Measurements from ENCODE around the gene SEMA4C. TPM values are rescaled to one million over a fixed set of nuclear protein-coding genes. Genes with fewer than 3 reads are reported as not detected.

SEMA4C gene
- total RNA-seq, 1 donor from 2014 or later: 24.8 TPM

DNA sequence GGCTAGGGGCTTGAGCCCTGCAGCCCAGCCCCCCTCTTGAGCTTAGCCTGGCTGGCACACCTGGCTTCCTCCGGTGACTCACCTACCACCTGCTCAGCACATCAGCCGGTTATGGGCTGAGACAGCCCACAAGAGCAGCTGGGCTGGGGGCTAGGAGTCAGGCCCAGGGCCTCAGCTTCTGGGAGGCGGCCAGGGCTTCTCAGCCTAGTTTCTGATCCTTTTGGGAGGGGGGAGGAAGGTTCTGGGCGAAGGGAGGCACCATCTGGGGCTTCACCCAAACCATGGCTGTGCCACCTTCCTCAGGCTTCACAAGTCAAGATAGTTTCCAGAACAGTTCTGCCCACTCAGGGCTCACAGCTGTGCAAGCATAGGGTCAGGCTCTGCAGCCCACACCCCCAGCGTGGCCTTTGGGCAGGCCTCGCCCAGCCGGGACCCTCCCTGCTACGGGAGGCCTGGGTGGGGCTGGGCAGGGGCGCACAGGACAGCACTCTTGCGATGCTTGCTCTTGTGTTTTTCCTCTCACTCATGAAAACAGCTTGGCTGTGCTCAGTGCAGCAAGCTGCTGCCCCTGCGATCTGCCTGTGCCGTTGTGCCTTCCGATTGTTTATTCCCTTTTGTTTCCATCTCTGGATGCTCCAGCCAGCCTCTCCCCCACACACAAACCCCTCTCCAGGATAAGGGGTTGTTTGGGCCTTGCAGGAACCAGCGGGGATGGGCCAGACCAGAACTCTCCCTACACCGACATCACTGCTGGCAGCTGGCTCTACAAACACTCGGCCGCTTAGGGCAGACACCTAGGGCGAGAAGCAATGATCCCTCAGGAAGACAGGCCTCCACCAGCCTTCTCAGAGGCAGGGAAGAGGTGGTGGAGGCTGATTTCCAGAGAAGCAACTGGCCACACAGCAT is 26.1 kb upstream of the SEMA4C start:
- peaks cover 25% of the 10 kb centered on the region for H3K4me1 Mint-ChIP-seq (ENCODE audit: low read depth)
- TF ChIP-seq, protein P1, sequence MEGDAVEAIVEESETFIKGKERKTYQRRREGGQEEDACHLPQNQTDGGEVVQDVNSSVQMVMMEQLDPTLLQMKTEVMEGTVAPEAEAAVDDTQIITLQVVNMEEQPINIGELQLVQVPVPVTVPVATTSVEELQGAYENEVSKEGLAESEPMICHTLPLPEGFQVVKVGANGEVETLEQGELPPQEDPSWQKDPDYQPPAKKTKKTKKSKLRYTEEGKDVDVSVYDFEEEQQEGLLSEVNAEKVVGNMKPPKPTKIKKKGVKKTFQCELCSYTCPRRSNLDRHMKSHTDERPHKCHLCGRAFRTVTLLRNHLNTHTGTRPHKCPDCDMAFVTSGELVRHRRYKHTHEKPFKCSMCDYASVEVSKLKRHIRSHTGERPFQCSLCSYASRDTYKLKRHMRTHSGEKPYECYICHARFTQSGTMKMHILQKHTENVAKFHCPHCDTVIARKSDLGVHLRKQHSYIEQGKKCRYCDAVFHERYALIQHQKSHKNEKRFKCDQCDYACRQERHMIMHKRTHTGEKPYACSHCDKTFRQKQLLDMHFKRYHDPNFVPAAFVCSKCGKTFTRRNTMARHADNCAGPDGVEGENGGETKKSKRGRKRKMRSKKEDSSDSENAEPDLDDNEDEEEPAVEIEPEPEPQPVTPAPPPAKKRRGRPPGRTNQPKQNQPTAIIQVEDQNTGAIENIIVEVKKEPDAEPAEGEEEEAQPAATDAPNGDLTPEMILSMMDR (IDR thresholded peaks at IDR 0.05): no peak
- no peaks in the 10 kb centered on the region for H3K27me3 Mint-ChIP-seq (ENCODE audit: low read depth)
- DNase-seq (ENCODE audit: low spot score): no peak
- no peaks in the 10 kb centered on the region for H3K9me3 Mint-ChIP-seq (ENCODE audit: low read depth)
- no peak overlapping the region for H3K4me3 Mint-ChIP-seq (ENCODE audit: unreplicated experiment)
- H3K27ac Mint-ChIP-seq (ENCODE audit: unreplicated experiment): peak overlapping the region; percentile 33
- no peaks in the 10 kb centered on the region for H3K36me3 Mint-ChIP-seq (ENCODE audit: low read depth)

DNA sequence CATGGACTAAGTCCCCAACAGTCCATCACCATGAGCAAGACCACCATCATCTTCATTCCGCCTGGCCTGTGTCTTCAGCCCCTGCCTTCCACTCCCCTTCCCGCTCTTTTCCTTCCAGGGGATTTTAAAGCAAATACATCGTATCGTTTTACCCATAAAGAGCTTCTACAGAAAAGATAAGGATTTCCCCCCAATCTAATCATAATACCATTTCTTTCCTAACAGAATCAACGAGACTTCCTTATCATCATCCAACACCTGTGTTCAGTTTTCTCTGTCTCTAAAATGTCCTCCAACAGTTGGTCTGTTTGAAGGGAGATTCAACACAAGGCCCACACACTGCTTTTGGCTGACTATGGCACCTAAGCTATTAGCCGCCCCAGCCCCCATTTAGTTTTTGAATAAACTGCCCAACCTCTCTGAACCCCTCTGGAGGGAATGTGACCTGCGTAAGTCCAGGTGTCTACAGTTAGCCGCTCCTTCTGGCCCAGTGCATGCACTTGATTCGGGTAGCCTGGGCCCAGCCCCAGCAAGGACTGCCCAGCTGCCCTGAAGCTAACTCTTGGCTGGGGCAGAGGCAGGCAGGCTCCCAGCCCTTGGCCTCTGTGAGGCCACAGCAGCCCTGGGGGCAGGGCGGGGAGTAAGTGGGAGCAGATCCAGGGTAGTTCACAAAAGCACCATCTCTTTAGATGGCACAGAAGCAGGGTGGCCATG is 25.3 kb upstream of the SEMA4C start:
- H3K27me3 Mint-ChIP-seq (ENCODE audit: low read depth): no peaks in the 10 kb centered on the region
- peaks cover 31% of the 10 kb centered on the region for H3K4me1 Mint-ChIP-seq (ENCODE audit: low read depth)
- H3K27ac Mint-ChIP-seq (ENCODE audit: unreplicated experiment): no peak overlapping the region
- no peaks in the 10 kb centered on the region for H3K9me3 Mint-ChIP-seq (ENCODE audit: low read depth)
- H3K4me3 Mint-ChIP-seq (ENCODE audit: unreplicated experiment): no peak overlapping the region
- no peaks in the 10 kb centered on the region for H3K36me3 Mint-ChIP-seq (ENCODE audit: low read depth)
- DNase-seq (ENCODE audit: low spot score): no peak
- TF ChIP-seq, protein P1 (IDR thresholded peaks at IDR 0.05): no peak

DNA sequence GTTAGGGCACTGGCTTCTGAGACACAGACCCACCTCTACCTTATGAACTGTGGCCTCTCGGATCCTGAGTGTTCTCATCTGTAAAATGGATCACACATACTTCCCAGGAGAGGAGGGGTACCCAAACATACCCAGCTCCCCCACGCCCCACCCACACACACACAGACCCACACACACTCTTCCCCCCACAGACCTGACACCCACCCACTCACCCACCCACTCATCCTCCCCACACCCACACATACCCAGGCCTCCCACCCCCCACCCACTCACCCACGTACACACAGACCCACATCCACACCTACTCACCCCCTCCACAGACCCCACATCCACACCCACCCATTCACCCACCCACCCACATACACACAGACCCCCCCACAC is 24.3 kb upstream of the SEMA4C start:
- Mint-ChIP-seq H3K36me3 (ENCODE audit: low read depth) (no peaks in the 10 kb centered on the region), H3K27me3 (ENCODE audit: low read depth) (no peaks in the 10 kb centered on the region), H3K27ac (ENCODE audit: unreplicated experiment) (no peak overlapping the region), H3K9me3 (ENCODE audit: low read depth) (no peaks in the 10 kb centered on the region), H3K4me1 (ENCODE audit: low read depth) (peaks cover 31% of the 10 kb centered on the region), H3K4me3 (ENCODE audit: unreplicated experiment) (no peak overlapping the region)
- no peak for DNase-seq (ENCODE audit: low spot score)
- TF ChIP-seq, protein P1 (IDR thresholded peaks at IDR 0.05): no peak

DNA sequence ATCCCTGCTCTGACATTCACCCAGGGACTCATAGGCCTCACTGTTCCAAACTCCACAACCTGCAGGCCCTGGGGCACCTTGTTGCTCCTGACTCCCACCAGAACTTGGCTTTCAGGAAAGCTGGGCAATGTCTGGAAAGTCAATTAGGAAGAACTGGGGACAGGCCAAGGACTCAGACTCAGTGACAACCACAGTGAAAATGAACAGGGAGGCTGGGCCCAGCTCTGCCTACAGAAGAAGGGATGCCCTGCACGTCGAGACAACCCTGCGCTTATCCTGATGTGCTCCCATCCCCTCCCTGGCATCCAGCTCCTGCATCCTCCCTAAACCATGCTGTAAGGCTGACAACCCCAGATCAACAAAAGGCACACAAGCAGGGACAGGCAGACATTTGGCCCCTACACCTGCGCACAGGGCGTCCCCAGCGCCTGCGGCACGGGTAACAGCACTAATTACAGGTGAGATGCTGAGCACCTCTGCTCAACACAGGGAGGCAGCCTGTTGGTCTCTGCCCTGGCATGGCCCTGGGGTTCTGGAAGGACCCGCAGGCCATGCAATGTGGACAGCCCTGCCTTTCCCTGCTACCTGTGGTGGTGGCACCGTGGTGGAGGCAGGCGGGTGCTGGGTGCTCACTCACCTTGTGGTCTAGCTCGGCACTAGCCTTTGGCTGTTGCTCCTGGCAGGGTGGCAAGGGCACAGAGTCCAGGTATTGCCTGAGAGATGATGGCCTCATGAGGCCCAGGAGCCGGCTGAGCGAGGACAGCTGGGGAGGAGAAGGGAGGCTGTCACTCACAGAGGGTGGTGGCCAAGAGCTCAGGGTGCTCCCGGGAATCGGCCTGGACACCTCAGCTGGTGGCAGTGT is 23.6 kb upstream of the SEMA4C start:
- Mint-ChIP-seq H3K27ac (ENCODE audit: unreplicated experiment) (no peak overlapping the region), H3K27me3 (ENCODE audit: low read depth) (no peaks in the 10 kb centered on the region)
- TF ChIP-seq, protein P1 (IDR thresholded peaks at IDR 0.05): no peak

More for the DNA sequence above, 23.6 kb upstream of the SEMA4C start:
- DNase-seq (ENCODE audit: low spot score): no peak
- Mint-ChIP-seq H3K36me3 (ENCODE audit: low read depth) (no peaks in the 10 kb centered on the region), H3K4me1 (ENCODE audit: low read depth) (peaks cover 31% of the 10 kb centered on the region), H3K9me3 (ENCODE audit: low read depth) (no peaks in the 10 kb centered on the region), H3K4me3 (ENCODE audit: unreplicated experiment) (no peak overlapping the region)

Measured in chondrocyte (in vitro differentiated cells).